ENCODE data around the gene MRPL22. TPM values are rescaled to one million over a fixed set of nuclear protein-coding genes. Genes with fewer than 3 reads are reported as not detected.
A peak's percentile ranks its signal among the peaks of the same experiment; 100 is the strongest.

MRPL22 gene
- polyA plus RNA-seq, 1 of the 3 experiments (the other 2 are of a cell fraction) = 50.7 TPM

- TF ChIP-seq TEAD4 (IDR thresholded peaks at IDR 0.05; ENCODE audit: borderline replicate concordance, insufficient read depth) = no peak
- no peak for TF ChIP-seq USF1 (IDR thresholded peaks at IDR 0.05; ENCODE audit: borderline replicate concordance, low read depth)
- no peak for TF ChIP-seq EP300 (IDR thresholded peaks at IDR 0.05; ENCODE audit: borderline replicate concordance in 1 of 2, low read depth in 1 of 2, low read length in 1 of 2)
- TF ChIP-seq SMC3 (IDR thresholded peaks at IDR 0.05; ENCODE audit: low read depth, low read length) = peak; percentile 11; the same call in 1 of the 2 replicates
- TF ChIP-seq GATA2 (CRISPR knock-in tag; IDR thresholded peaks at IDR 0.05) = no peak
- TF ChIP-seq REST (IDR thresholded peaks at IDR 0.05; ENCODE audit: low read depth, low read length) = no peak
- TF ChIP-seq RCOR1 (IDR thresholded peaks at IDR 0.05; ENCODE audit: low read length) = no peak
- peak; percentile 32; the same call in 1 of the 2 replicates for TF ChIP-seq RAD21 (IDR thresholded peaks at IDR 0.05; ENCODE audit: low read length)
- peak; percentile 69 for TF ChIP-seq CTCF (IDR thresholded peaks at IDR 0.05)
- no peak for TF ChIP-seq POLR2AphosphoS5 (IDR thresholded peaks at IDR 0.05; ENCODE audit: low read depth, low read length)
- no peak for TF ChIP-seq CHD2 (IDR thresholded peaks at IDR 0.05; ENCODE audit: low read length, partially characterized antibody)
- WGBS (ENCODE audit: low lambda C conversion rate) = 79% methylated on average over 5 of the region's 5 CpGs
- Histone ChIP-seq H3K36me3 (replicated peaks in 1 of 2; ENCODE audit: control insufficient read depth in 1 of 2, insufficient read depth in 2 of 2, low read length in 1 of 2) (peaks cover 31 to 32% of the 10 kb centered on the region in 2 experiments), H3K9me2 (no peaks in the 10 kb centered on the region), H2AFZ (ENCODE audit: low read depth) (no peak overlapping the region), H4K20me1 (ENCODE audit: insufficient read depth) (no peaks in the 10 kb centered on the region), H3K9me3 (no peaks in the 10 kb centered on the region), H3K79me2 (ENCODE audit: insufficient read depth) (no peaks in the 10 kb centered on the region), H3K4me2 (no peak overlapping the region), H3K9ac (no peak overlapping the region), H3K27me3 (ENCODE audit: insufficient read depth) (no peaks in the 10 kb centered on the region), H3K4me1 (ENCODE audit: control insufficient read depth in 1 of 2, insufficient read depth in 2 of 2, low read depth in 1 of 2, low read length in 1 of 2) (peaks cover 0 to under 1% of the 10 kb centered on the region in 2 experiments; a peak in 1 of 4 replicates), H3K4me3 (ENCODE audit: low read depth in 2 of 2, low read length in 1 of 2) (no peak overlapping the region; a peak in 1 of 4 replicates), H3K27ac (ENCODE audit: low read depth in 2 of 2, low read length in 1 of 2) (no peak overlapping the region), H3F3A (replicated peaks; ENCODE audit: insufficient read depth) (peaks cover 6% of the 10 kb centered on the region)
- ChIA-PET CTCF (interaction anchor here (0.7 to 2.1 kb wide), 9 partner anchors 8 to 532 kb away, joined by 3 to 6 read pairs (median 3); no protein-coding TSS in a partner anchor), POLR2A (no interaction called here)
- peak; percentile 30 for DNase-seq
Measured at GRCh38 chr5:154967421-154968024, 26.6 kb downstream of the MRPL22 start.
